Left lung (tissue), 10 donors: ENCODE results near the gene GET4. TPM values are rescaled to one million over a fixed set of nuclear protein-coding genes. Genes with fewer than 3 reads are reported as not detected.

ENCODE experiments used
- ATAC-seq: fragments of 200-7000 bp; cut with Tn5 transposase; one replicate; pipeline ENCODE4 v1.9.1; 2020; ENCODE audit warnings: moderate library complexity
- DNase-seq, 4 donors: peaks; one replicate each; pipeline ENCODE4 v3.0.0-alpha.2; 2013 to 2020
- H3K27ac ChIP-seq, 2 donors: fragments of 200-600 bp; sonication (generic) in 1 of 2; one replicate each; pipeline versions ENCODE4 v1.5.0 to v1.8.0; 2020 to 2021
- H3K27me3 ChIP-seq, 2 donors: fragments of 200-600 bp; sonication (generic) in 1 of 2; one replicate each; pipeline versions ENCODE4 v1.5.0 to v1.8.0; 2020 to 2021
- H3K36me3 ChIP-seq, 2 donors: fragments of 200-600 bp; sonication (generic) in 1 of 2; one replicate each; pipeline versions ENCODE4 v1.5.0 to v1.8.0; 2020 to 2021
- H3K4me1 ChIP-seq, 2 donors: fragments of 200-600 bp; one replicate each; pipeline ENCODE4 v1.8.0; 2021
- H3K4me3 ChIP-seq, 2 donors: fragments of 200-600 bp; sonication (generic) in 1 of 2; one replicate each; pipeline versions ENCODE4 v1.5.0 to v1.8.0; 2020 to 2021; ENCODE audit warnings: mild to moderate bottlenecking in 1 of 2
- H3K9me3 ChIP-seq, 2 donors: fragments of 200-600 bp; sonication (generic) in 1 of 2; one replicate each; pipeline versions ENCODE4 v1.5.0 to v1.8.0; 2020 to 2021
- CTCF ChIP-seq, 2 donors: fragments of 200-600 bp; sonication (generic) in 1 of 2; IDR thresholded peaks; one replicate each; pipeline versions ENCODE4 v1.5.0 to v1.8.0; 2021; ENCODE audit warnings: antibody characterized with exemption in 2 of 2
- intact Hi-C, 2 donors: fragments of 100-400 bp; cut with DNase I; formaldehyde crosslinking; loops; one replicate each; pipeline versions ENCODE4 v1.11.2 to v1.14.2; 2022
- polyA plus RNA-seq, 6 donors: library from polyadenylated mRNA; unstranded; fragments of 120-200 nt; gene quantifications; one replicate each; pipeline ENCODE4 v1.2.1, GENCODE V29; 2013; ENCODE audit not compliant: insufficient read length in 6 of 6
- total RNA-seq, 2 donors: library from RNA; stranded (reverse); fragmentation: NEBNext Ultra II Directional; extraction: Animal tissue kit (Norgen Biotek cat#: 25700); gene quantifications; one replicate each; pipeline ENCODE4 v1.2.1, GENCODE V29; 2021
- donor health status: DM: no; HTN: yes; CAD: no.
- donor health status: DM: no; HTN: no; CAD: no.

Gene GET4
- total and polyA plus RNA-seq, 8 donors: 25.0 to 39.0 (median 31.1) TPM

- DNase-seq (peak in 2 of 4 donors; percentile 31 to 69), ATAC-seq (peak; percentile 5)
- no peak overlapping the region for H3K4me3 ChIP-seq
- H3K27me3 ChIP-seq: peaks cover 0 to 9% of the 10 kb centered on the region in 2 donors
- no peaks in the 10 kb centered on the region for H3K9me3 ChIP-seq
- H3K27ac ChIP-seq: no peak overlapping the region
- no peak for TF ChIP-seq CTCF (IDR thresholded peaks at IDR 0.05)
- peaks cover 0 to 5% of the 10 kb centered on the region in 2 donors for H3K36me3 ChIP-seq
- peaks cover 0 to 60% of the 10 kb centered on the region in 2 donors for H3K4me1 ChIP-seq
- intact Hi-C loops: no loop called here
These were observed 48.3 kb downstream of the GET4 start for GRCh38 chr7:924541-925231.

DNA sequence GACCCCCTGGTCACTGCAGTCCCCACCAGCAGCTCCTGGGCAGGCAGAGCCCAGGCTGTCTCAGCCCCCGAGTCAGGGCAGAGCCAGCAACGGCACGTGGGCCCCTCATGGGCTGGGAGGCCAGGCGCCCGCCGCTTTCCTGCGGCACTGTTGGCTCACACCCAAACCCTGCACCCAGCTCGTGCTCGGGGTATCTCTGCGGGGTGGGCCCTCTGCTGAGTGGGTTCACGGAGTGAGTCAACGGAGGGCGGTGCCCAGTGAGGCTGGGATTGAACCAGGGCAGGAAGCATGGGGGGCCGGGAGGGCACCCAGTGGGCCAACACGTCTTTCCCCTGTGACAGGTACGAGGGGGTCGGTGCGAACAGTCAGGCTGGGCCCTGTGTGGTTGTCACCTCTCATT lies 49.2 kb downstream of the GET4 start:
- no peaks in the 10 kb centered on the region for H3K9me3 ChIP-seq
- no peak for TF ChIP-seq CTCF (IDR thresholded peaks at IDR 0.05)
- no peak overlapping the region for H3K27ac ChIP-seq
- DNase-seq (peak in 3 of 4 donors; percentile 37 to 80 (median 45)), ATAC-seq (no peak)
- H3K36me3 ChIP-seq: peaks cover 0 to 5% of the 10 kb centered on the region in 2 donors
- intact Hi-C loops: no loop called here
- peaks cover 0 to 9% of the 10 kb centered on the region in 2 donors for H3K27me3 ChIP-seq
- no peak overlapping the region for H3K4me3 ChIP-seq
- H3K4me1 ChIP-seq: peaks cover 0 to 60% of the 10 kb centered on the region in 2 donors

DNA sequence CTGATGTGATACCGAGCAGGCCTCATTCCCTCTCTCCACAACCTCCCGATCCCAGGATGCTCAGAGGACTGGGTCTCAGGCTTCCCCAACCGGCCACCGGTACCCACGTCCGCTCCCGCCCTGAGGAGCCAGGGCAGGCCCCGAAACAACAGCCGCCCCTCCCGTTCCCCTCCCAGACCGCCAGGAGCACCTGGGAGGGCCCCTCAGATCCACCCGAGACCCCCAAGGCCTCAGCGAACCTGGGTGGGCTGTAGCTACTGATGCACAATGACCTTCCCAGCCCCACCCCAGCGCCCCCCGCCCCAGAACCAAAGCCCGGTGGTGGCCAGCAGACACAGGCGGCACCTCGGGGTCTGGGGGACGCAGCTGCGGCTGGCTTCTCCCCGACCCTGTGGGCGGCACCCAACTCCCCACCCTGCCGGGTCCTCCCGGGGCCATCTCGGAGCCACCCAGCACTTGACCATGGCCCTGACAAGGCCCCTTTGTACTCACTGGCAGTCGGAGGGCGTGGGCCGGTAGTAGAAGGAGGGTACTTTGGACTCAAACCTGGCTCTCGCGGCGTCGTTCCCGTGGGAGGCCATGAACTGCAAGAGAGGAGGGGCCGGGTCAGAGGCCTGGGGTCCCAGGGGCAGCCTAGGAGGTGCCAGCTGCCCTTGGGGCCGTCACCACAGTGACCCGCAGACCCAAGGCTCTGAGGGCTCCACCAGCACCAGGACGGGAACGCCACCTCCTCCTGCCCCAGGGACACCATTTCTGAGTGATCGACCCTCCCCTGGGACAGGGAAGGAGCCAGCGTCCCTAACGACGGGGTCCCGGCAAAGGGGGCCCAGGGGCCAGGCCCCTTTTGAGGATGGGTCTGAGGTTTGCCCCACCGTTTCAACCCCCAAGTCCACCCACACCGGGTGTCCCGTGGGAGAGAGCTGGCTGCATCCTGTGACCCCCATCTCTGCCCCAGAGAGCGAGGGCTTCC lies 50.0 kb downstream of the GET4 start:
- ATAC-seq (no peak), DNase-seq (peak in 2 of 4 donors; percentile 28 to 69)
- TF ChIP-seq CTCF (IDR thresholded peaks at IDR 0.05): no peak
- intact Hi-C loops: no loop called here
- Histone ChIP-seq H3K27me3 (peaks cover 0 to 9% of the 10 kb centered on the region in 2 donors), H3K27ac (no peak overlapping the region), H3K36me3 (peaks cover 0 to 5% of the 10 kb centered on the region in 2 donors), H3K9me3 (no peaks in the 10 kb centered on the region), H3K4me3 (no peak overlapping the region), H3K4me1 (peaks cover 0 to 68% of the 10 kb centered on the region in 2 donors)

DNA sequence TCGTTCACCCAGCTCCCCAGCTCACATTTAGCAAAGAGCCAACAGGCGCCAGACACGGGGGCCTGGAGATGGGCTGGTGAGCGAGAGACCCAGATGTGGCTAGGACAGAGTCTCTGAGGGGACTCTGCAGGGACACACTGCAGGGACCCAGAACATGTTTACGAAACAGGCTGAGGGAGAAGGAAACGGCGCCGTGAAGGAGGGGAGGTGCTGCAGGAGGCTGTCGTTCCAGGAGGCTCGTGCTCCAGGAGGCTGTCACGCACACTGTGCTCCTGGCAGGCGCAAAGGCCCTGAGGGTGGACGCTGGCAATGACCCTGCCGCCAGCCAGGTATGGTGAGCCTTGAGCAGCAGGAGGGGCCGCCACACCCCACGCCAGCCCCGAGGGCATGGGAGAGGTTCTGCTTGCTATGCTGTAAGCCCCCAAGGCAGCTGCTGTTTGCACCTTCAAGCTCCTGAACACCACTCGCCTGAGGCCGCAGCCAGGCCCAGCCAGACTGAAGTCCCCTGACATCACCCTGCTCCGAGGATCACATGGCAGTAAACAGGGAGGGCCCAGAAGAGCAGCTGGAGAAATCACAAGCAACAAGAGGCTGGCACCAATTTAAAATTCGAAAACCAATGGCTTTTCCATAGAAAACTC lies 50.8 kb downstream of the GET4 start:
- TF ChIP-seq CTCF (IDR thresholded peaks at IDR 0.05): no peak
- H3K36me3 ChIP-seq: peaks cover 0 to 5% of the 10 kb centered on the region in 2 donors
- no peak overlapping the region for H3K27ac ChIP-seq
- ATAC-seq (no peak), DNase-seq (peak in 2 of 4 donors; percentile 27 to 68)
- H3K27me3 ChIP-seq: peaks cover 0 to 3% of the 10 kb centered on the region in 2 donors
- intact Hi-C loops: no loop called here
- no peaks in the 10 kb centered on the region for H3K9me3 ChIP-seq
- no peak overlapping the region for H3K4me3 ChIP-seq
- peaks cover 0 to 69% of the 10 kb centered on the region in 2 donors for H3K4me1 ChIP-seq
